Measurements from ENCODE around the gene PTPA.

PTPA gene

GRCh38 chr9:129076640-129077037 is 34.6 kb upstream of the PTPA start:
- no peak overlapping the region for H3K4me3 ChIP-seq (ENCODE audit: low read depth, low read length)
- DNase-seq (ENCODE audit: low read depth): no peak
- TF ChIP-seq CTCF (conservative IDR thresholded peaks at IDR 0.05; ENCODE audit: low read depth, low read length): no peak

GRCh38 chr9:129077236-129077635 is 34.0 kb upstream of the PTPA start:
- TF ChIP-seq CTCF (conservative IDR thresholded peaks at IDR 0.05; ENCODE audit: low read depth, low read length): no peak
- no peak overlapping the region for H3K4me3 ChIP-seq (ENCODE audit: low read depth, low read length)
- DNase-seq (ENCODE audit: low read depth): no peak

- TF ChIP-seq CTCF (conservative IDR thresholded peaks at IDR 0.05; ENCODE audit: low read depth, low read length): no peak
- DNase-seq (ENCODE audit: low read depth): no peak
- H3K4me3 ChIP-seq (ENCODE audit: low read depth, low read length): no peak overlapping the region
Measured at GRCh38 chr9:129078691-129079503, 32.3 kb upstream of the PTPA start.

GRCh38 chr9:129079829-129080228 is 31.4 kb upstream of the PTPA start:
- TF ChIP-seq CTCF (conservative IDR thresholded peaks at IDR 0.05; ENCODE audit: low read depth, low read length): no peak
- no peak overlapping the region for H3K4me3 ChIP-seq (ENCODE audit: low read depth, low read length)
- DNase-seq (ENCODE audit: low read depth): no peak

GRCh38 chr9:129080298-129080600 is 31.0 kb upstream of the PTPA start:
- TF ChIP-seq CTCF (conservative IDR thresholded peaks at IDR 0.05; ENCODE audit: low read depth, low read length): no peak
- H3K4me3 ChIP-seq (ENCODE audit: low read depth, low read length): peak overlapping the region; percentile 74
- DNase-seq (ENCODE audit: low read depth): no peak

GRCh38 chr9:129080601-129081387 is 30.4 kb upstream of the PTPA start, which contains the start of gene DOLPP1:
DOLPP1 (plus strand) TSS chr9:129081111; CDS start chr9:129081132, 21 bp downstream.
- H3K4me3 ChIP-seq (ENCODE audit: low read depth, low read length): peak within 1 kb of the TSS; percentile 74
- TF ChIP-seq CTCF (conservative IDR thresholded peaks at IDR 0.05; ENCODE audit: low read depth, low read length): no peak
- DNase-seq (ENCODE audit: low read depth): peak; percentile 100
